Stimulated activated CD4-positive, alpha-beta T cell treated with anti-CD3 and anti-CD28 coated beads, Interleukin-1b, Interleukin-23, amount 100 ng/mL, for 4 hours (primary cell): Measurements from ENCODE around the gene DDX10.

Experiments used
- DNase-seq, 2 donors: peaks; one replicate each; pipeline ENCODE4 v3.0.0-alpha.2; 2020; ENCODE audit warnings: low read depth in 2 of 2

The DDX10 gene

DNA sequence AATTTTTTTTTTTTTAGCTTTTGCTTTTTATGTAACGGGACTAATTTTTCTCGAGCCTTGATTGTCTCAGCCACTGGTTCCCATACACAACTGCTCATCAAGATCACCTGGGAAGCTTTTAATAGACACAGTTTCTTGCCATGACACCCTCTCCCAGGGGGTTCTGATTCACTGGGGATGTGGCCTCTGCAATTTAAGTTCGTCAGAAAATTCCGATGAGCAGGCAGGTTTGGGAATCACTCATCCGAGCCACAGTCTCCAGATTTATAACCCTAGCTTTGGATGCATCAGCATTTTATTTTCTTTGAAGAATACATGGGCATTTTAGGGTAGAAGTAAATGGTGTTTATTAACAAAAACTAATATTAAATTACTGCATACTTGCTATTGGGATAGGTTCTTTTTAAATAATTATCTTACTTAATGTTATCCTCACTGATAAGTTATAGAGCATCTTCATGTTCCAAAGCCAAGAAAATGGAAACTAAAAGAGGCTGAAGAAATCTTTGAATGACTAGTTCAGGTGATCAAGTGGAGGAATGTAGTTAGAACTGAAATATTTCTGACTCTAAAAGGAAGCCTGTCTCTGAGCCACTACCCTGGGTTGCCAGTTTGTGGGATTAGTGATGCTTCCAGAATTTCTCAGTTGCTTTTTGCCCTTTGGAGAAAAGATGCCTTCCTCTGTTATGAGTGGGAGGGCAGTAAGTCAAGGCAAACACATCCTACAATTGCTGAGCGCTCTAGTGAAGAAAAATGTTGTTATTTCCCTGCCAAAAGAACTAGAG, 319.0 kb downstream of the DDX10 start:
- no peak for DNase-seq

- no peak for DNase-seq
Measured at GRCh38 chr11:108984523-108984922, 319.7 kb downstream of the DDX10 start.

DNA sequence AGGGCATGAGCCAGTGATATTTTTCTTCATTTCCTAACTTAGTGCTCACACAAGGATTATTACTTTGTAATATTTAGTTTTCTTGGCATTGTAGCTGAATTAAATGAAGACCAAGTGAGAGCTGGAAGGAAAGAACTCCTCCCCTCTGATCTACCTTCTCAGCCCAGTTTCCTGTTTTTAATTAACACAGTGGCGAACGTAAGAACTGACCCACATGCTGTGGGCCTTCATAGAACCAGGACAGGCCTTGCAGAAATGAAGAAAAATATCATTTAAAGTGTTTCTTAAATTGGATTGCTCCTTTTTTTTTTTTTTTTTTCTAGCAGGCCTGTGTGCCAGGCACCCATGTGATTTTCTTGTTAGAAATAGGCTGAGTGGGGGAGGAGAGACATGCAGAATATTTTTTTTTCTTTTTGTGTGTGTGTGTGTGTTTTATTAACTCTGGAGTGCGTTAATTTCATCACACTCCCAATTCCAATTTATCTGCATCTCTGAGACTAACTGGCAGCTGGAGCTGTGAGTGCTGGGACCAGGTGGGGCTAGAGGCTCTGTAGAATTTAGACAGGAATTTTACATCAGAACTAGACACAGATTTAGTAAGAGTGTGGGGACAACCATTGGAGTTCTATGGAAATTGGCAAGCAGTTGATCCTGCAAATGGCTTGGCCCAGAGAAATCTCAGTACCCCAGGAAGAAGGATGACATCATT, 320.5 kb downstream of the DDX10 start:
- no peak for DNase-seq

GRCh38 chr11:108985945-108986279, 321.0 kb downstream of the DDX10 start:
- no peak for DNase-seq
